ENCODE data around the gene LRRC8B. TPM values are rescaled to one million over a fixed set of nuclear protein-coding genes. Genes with fewer than 3 reads are reported as not detected.

The LRRC8B gene
- polyA plus RNA-seq, 1 donor (not counting 4 experiments of a cell fraction or from before 2014, with no cell fraction given): 1.5 TPM

- DNase-seq (ENCODE audit: low read depth, low spot score) (no peak), FAIRE-seq (no peak)
- H4K20me1 ChIP-seq (ENCODE audit: control insufficient read depth, extremely low read depth, insufficient read depth, low read length): no peaks in the 10 kb centered on the region
- no peaks in the 10 kb centered on the region for H3K36me3 ChIP-seq (ENCODE audit: control insufficient read depth in 2 of 2, extremely low read depth in 1 of 2, insufficient read depth in 2 of 2, low read length in 2 of 2)
- H3K4me2 ChIP-seq (ENCODE audit: control insufficient read depth, extremely low read depth, insufficient read depth, low read depth, low read length): no peak overlapping the region
- no peak for TF ChIP-seq CTCF (optimal IDR thresholded peaks at IDR 0.05 in 1 of 3, IDR thresholded peaks at IDR 0.05 in 1 of 3, conservative IDR thresholded peaks at IDR 0.05 in 1 of 3; ENCODE audit: extremely low read depth in 1 of 3, insufficient read depth in 2 of 3, low read length in 3 of 3)
- TF ChIP-seq EZH2 (IDR thresholded peaks at IDR 0.05; ENCODE audit: low read length): no peak
- no peak overlapping the region for H3K27ac ChIP-seq (ENCODE audit: control insufficient read depth, insufficient read depth, low read length)
- H3K4me3 ChIP-seq (ENCODE audit: control insufficient read depth in 2 of 3, extremely low read depth in 1 of 3, insufficient read depth in 2 of 3, low read depth in 1 of 3, low read length in 3 of 3): no peak overlapping the region
- dilution Hi-C loops (cut with MboI; ENCODE audit: extremely low pct_ligation_motif_present, low sequenced_read_pairs): no loop called here
- no peaks in the 10 kb centered on the region for H3K9me1 ChIP-seq (ENCODE audit: control insufficient read depth, extremely low read depth, insufficient read depth, low read length)
- H3K27me3 ChIP-seq (ENCODE audit: control insufficient read depth, extremely low read depth, insufficient read depth, low read length): no peaks in the 10 kb centered on the region
- no peaks in the 10 kb centered on the region for H3K79me2 ChIP-seq (ENCODE audit: control insufficient read depth, insufficient read depth, low read length)
- H3K4me1 ChIP-seq (ENCODE audit: control insufficient read depth, extremely low read depth, insufficient read depth, low read length): no peaks in the 10 kb centered on the region
- no peaks in the 10 kb centered on the region for H3K9me3 ChIP-seq (ENCODE audit: control insufficient read depth, low read depth, low read length)
- no peak overlapping the region for H3K9ac ChIP-seq (ENCODE audit: control insufficient read depth, extremely low read depth, insufficient read depth, low read length)
- H2AFZ ChIP-seq (ENCODE audit: control insufficient read depth, low read length): no peak overlapping the region
Observed at GRCh38 chr1:89624314-89624713, 99.7 kb downstream of the LRRC8B start.

GRCh38 chr1:89624715-89625323 is 100.2 kb downstream of the LRRC8B start:
- Histone ChIP-seq H3K79me2 (ENCODE audit: control insufficient read depth, insufficient read depth, low read length) (no peaks in the 10 kb centered on the region), H3K27ac (ENCODE audit: control insufficient read depth, insufficient read depth, low read length) (no peak overlapping the region), H2AFZ (ENCODE audit: control insufficient read depth, low read length) (no peak overlapping the region), H3K9ac (ENCODE audit: control insufficient read depth, extremely low read depth, insufficient read depth, low read length) (no peak overlapping the region), H3K4me2 (ENCODE audit: control insufficient read depth, extremely low read depth, insufficient read depth, low read depth, low read length) (no peak overlapping the region), H3K4me1 (ENCODE audit: control insufficient read depth, extremely low read depth, insufficient read depth, low read length) (no peaks in the 10 kb centered on the region), H3K9me1 (ENCODE audit: control insufficient read depth, extremely low read depth, insufficient read depth, low read length) (no peaks in the 10 kb centered on the region), H3K9me3 (ENCODE audit: control insufficient read depth, low read depth, low read length) (no peaks in the 10 kb centered on the region), H4K20me1 (ENCODE audit: control insufficient read depth, extremely low read depth, insufficient read depth, low read length) (no peaks in the 10 kb centered on the region), H3K27me3 (ENCODE audit: control insufficient read depth, extremely low read depth, insufficient read depth, low read length) (no peaks in the 10 kb centered on the region), H3K4me3 (ENCODE audit: control insufficient read depth in 2 of 3, extremely low read depth in 1 of 3, insufficient read depth in 2 of 3, low read depth in 1 of 3, low read length in 3 of 3) (no peak overlapping the region), H3K36me3 (ENCODE audit: control insufficient read depth in 2 of 2, extremely low read depth in 1 of 2, insufficient read depth in 2 of 2, low read length in 2 of 2) (no peaks in the 10 kb centered on the region)
- DNase-seq (ENCODE audit: low read depth, low spot score) (no peak), FAIRE-seq (no peak)
- no peak for TF ChIP-seq EZH2 (IDR thresholded peaks at IDR 0.05; ENCODE audit: low read length)
- no peak for TF ChIP-seq CTCF (optimal IDR thresholded peaks at IDR 0.05 in 1 of 3, IDR thresholded peaks at IDR 0.05 in 1 of 3, conservative IDR thresholded peaks at IDR 0.05 in 1 of 3; ENCODE audit: extremely low read depth in 1 of 3, insufficient read depth in 2 of 3, low read length in 3 of 3)
- dilution Hi-C loops (cut with MboI; ENCODE audit: extremely low pct_ligation_motif_present, low sequenced_read_pairs): no loop called here
